GM19438 (cell line): ENCODE data around the gene SHH.
A peak's percentile ranks its signal among the peaks of the same experiment; 100 is the strongest.

ENCODE experiments used
- ATAC-seq: cut with Tn5 transposase; IDR thresholded peaks from one replicate; pipeline ENCODE4 v1.9.1; 2021; ENCODE audit warnings: low read depth; ENCODE audit not compliant: unreplicated experiment

SHH gene

GRCh38 chr7:155807789-155808548 is 4.3 kb downstream of the SHH start:
- peak; percentile 24 for ATAC-seq

DNA sequence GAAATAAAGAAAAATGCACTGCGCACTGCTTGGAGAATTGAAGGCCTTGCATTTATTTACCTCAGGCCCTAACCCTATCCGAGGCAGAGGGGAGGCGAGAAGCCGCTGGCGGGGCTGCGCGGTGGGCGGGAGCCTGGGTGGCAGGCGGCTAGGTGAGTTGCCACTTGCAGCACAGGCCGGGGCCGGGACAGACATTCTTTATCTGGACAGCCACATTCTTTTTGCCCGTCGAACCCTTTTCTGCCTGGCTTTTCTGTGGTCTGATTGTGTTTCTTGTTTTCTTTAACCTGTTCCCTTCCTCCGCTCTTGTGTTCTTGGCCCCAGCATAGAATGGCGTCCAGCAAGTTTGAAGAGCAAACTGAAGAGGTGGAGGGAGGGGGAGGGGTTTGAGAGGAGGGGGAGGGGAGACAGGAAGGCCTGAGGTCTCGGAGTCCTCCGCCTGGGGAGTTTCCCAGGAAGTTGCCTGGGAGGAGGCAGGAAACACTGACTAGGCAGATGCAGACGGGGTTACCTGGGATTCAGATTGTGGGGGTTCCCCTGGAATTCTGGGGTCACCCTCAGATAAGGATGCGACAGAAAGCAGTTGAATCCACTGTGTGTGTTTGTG is 5.1 kb downstream of the SHH start:
- no peak for ATAC-seq

DNA sequence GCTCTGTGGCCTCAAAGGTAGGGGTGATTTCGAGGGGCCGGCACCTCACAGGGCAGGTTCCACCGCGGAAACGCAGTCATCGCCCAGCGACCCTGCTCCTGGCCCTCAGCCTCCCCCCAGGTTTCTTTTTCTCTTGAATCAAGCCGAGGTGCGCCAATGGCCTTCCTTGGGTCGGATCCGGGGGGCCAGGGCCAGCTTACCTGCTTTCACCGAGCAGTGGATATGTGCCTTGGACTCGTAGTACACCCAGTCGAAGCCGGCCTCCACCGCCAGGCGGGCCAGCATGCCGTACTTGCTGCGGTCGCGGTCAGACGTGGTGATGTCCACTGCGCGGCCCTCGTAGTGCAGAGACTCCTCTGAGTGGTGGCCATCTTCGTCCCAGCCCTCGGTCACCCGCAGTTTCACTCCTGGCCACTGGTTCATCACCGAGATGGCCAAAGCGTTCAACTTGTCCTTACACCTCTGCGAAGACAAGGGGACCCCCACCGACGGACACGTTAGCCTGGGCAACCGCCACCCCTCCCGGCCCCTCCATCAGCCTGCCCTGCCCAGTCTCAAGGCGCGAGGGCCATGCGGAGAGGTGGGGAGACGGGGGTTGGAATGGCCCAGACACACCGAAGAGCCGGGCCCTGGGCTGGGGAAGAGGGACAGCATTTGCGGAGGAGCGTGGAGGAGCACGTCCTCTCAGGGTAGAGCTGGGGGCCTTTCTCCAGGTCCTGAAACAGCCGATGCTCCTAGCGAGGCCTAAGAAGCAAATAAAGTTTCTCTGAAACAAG is 6.0 kb downstream of the SHH start:
- ATAC-seq = no peak

GRCh38 chr7:155805826-155806095 is 6.5 kb downstream of the SHH start:
- ATAC-seq = no peak

DNA sequence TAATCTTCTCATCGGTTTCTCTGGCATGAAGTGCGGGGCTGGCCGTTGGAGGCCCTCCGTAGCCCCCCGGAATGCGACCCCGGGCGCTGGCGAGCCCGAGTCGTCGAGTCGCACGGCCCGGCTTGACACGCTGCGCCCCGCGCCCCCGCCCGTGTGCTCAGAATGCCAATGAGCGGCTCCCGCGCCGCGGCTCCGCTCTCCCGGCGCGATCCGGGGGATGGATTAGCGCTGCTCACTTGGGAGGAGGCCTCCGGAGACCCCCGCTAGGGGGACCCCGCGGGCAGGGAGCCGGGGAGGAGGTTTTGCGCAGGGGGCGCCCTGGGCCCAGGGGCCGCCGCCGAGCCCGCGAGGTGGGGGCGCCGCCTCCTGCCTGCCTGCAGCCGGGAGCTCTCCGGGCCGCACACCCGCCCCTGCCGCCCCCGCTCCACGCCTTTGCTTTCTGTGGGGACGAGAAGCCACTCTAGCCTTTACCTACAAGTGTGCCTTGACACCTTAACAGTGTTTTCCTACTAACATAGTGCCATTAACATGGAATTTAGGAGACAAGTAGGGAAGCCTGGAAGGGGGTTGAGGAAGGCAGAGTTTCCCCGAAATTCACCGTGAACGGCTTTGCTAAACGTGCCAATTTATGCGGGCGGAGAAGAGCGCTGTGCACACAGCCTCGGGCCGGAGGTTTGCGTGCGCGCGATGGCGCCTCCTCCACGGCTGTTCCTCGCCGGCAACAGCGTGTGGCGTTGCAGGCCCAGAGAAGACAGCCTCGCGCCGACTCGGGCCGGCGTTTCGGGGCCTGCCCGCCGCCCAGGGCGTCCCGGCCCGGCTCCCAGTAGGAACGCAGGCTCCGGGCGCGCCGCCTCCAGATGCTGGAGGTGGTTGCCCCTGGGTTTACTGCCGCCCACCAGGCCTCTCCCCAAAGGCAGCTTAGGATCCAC is 7.1 kb downstream of the SHH start:
- no peak for ATAC-seq

DNA sequence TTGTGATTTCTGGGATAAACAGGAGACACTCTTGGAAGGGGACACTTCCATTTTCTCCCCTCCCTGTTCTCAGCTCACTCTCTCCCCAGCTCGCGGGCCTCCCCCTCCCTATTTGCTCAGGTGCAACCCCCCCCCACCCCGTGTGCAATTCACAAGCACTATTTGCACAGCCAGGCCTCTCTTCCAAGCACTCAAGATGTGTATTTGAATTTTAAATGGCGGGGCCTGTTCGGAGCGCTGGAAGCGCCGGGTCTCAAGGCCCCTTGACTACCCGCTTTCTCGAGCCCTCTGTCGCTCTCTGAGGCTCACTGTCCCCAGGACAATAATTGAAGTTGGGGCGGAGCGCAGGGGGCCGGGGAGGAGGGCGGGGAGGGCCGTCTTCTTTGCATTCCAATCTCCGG is 7.8 kb downstream of the SHH start:
- no peak for ATAC-seq

DNA sequence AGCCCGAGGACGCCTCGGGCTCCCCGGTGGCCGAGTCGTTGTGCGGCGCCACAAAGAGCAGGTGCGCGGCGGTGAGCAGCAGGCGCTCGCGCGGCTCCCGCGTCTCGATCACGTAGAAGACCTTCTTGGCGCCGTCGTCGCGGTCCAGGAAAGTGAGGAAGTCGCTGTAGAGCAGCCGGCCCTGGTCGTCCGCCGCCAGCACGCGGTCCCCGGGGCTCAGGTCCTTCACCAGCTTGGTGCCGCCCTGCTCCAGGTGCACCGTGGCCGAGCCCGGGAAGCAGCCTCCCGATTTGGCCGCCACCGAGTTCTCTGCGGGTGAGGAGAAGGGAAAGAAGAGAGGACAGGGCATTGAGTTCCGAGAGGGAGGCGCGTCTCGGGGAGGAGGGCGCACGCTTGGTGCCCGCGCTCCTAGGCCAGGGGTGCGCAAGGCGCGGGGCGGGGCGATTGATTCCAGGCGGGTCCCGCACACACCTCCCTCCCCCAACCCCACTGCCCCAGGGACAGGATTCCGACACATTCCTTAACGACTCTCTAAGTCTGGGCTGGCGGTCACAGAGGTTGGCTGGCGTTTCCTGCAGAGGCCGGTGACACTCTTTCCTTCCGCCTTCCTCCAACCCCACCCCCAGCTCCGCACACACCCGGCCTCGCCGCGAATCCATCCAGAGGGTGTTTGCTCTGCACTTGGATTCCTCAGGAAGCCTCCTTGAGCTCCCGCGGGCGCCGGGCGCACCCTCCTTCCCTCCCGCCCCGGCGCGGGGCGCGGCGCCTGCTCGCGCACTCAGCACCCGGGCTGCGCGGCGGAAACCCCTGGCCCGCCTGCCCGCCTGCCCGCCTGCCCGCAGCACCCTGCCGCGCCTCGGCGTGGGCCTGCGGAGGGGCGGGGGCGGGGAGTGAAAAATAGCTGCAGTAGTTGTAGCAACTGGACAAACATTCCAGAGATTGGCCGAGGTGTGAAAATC is 8.6 kb downstream of the SHH start:
- no peak for ATAC-seq

GRCh38 chr7:155802906-155803417 is 9.3 kb downstream of the SHH start:
- no peak for ATAC-seq

- ATAC-seq = no peak
Measured at GRCh38 chr7:155802291-155802690, 10.0 kb downstream of the SHH start.

DNA sequence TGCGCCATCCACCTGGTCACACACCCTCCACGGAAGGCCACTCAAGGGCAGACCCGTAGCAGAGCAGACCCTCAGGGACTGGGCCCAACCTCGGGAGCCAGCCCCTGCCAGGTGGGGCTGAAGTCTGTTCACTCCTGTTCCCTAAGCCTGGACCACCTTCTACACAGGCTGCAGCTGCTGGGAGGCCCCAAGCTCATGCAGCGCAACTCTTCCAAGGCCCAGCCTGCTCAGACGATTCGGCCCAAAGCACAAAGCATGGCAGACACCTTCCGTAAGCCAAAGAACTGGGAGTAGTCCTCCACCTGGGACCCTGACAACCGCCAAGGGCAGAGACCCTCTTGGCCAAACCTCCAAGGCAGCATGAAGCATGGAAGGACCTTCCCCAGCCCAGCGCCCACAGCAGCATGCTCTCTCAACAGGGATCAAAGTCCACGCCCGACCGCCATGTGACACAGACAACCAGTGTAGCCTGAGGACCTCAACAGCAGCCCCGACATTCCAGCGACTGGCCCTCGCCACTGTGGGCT is 11.5 kb downstream of the SHH start:
- no peak for ATAC-seq

GRCh38 chr7:155800301-155800700 is 12.0 kb downstream of the SHH start:
- no peak for ATAC-seq

DNA sequence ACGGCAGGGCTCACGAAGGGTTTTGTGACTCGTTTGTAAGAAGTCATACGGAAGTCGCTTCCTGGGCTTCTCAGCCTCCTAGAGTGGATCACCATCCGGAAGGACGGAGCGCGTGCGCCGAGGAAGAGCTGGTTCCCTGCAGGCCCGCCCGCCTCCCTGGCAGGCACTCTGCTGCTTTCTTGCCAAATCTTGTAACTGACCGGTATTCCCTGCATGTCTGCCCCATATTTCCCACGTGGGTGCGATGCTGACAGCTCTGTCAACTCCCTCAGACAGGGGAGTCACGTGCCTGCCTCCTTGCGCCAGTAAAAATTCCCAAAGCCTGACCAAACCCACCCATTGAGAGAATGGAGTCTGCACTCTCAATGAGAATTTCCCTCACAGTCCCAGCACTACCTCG is 12.7 kb downstream of the SHH start:
- ATAC-seq = no peak

DNA sequence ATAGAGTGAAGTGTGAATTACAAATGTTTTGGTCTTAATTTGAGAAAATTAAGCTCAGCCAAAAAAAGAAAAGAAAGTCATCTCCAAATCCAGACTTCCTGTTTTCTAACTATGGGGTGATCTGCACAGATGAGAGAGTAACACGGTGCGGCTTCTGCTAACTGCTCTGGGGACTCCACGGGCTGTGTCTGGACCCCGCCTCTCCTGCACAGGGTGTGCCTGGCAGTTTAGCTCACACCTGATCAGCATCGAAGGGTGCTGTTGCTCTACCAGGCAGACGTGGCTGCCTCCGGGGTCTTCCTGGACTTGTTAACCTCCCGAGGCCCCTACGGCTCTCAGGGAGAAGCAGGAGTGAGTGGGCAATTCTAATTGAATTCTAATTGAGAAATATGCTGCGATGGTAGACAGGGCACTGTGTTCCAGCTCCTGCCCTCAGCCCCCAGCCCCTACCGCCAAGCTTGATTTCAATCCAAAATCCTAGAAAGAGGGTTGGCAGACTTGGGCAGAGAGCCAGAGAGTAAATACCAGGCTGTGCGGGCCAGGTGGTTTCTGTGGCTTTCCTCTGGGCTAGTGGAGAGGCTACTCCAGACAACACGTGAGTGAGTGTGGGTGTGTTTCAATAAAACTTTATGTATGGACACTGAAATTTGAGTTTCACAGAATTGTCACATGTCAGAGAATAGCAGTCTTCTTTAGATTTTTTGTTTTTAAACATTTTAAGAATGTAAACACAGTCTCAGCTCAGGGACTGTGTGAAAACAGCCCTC is 13.4 kb downstream of the SHH start:
- no peak for ATAC-seq

DNA sequence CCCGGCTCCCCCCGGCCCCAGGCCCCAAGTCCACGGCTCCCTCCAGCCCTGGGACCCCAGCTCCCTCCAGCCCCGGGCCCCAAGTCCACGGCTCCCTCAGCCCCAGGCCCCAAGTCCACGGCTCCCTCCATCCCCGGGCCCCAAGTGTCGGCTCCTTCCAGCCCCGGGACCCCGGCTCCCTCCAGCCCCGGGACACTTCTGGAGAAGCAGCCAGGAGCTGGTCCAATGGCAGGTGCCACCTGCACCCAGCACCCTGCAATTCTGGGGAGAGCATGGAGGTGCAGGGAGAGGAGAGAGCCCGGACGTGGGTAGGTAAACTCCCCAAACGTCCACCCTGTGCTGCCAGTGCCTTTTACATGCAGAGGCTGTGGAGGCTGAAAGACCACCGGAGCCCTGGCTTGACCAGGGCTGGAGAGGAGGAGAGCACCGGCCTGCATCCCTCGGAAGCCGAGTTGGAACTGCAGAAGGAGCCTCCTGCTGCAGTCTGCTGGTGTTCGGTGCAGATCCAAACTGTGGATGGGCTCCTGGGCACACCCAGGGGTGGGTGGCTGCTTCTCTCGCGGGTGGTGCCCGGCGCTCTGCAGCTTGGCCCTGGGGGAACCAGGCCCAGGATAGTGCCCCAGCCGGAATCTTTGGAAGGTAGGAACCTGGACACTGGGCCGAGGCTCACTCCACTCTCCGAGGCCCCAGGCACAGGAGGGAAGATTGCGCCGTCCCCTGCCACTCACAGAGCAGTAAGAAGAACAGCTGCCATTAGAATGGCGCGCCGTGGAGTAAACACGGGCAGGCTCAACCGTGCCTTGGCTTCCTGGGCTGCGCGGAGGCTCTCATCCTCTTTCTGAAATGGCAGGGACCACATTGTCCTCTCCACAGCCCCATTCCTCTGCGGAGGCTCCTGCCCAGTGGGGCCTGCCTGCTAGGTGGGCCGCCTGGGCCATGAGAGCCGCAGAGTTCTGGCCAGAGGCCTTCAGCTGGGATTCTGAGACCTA is 14.7 kb downstream of the SHH start:
- ATAC-seq = peak; percentile 11

DNA sequence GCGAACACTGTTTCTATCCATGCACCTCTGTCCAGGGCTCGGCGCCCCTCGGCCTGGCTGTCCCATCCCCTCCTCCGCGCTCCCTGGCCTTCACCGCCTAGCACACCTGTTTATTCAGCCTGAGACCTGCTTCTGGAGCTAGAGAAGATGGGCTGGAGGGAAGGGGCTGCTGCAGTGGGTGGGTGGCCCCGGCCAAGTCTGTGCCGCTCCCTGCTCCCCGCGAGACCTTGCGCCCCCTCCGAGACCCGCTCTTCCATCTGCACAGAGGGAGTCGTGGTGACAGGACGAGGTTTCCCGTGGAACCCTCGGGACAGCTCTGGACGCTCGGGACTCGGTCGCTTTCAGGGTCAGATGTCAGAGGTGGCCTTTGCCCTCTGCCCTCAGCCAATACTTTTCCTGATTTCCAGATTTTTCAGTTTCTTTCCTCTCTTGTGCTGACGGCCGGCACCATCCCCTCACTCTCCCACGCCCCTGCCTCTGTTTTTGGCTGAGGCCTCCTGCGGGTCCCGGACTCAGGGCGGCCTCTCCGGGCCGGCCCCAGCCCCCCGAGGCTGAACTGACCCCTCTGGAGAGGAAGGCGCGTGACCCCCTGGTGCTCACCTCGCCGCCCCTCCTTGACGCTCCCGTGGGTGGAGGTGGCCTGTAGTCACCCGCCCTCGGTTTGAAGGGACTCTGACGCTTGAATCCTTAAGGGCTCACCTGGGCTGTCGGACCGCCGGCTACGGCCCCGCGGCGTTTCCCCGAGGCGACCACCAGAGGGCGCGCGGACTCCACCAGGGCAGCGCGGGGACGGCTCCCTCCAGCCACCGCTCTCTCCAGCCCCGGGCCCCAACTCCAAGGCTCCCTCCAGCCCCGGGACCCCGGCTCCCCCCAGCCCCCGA is 15.6 kb downstream of the SHH start:
- ATAC-seq = peak; percentile 67

DNA sequence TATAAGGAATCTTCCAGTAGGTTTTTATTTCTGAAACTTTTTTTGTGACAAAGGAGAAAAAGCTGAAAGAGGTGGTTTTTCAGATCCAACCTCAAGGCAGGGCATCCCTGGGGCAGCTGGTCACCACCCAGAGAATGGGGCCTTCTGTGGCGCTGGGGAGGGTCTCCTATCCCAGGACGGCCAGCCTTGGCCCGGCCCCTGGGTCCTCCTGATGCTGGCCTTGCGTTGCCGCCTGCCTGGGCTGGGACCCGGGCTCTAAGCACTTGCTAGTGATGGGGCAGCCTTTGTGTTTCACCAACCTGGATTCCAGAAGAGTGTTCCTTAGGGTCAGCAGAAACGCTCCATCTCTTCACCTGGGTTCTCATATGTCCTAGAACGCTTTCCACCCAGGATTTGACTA is 16.3 kb downstream of the SHH start:
- no peak for ATAC-seq
